PC-9 (cell line): ENCODE data around the gene PCK2. TPM values are rescaled to one million over a fixed set of nuclear protein-coding genes. Genes with fewer than 3 reads are reported as not detected.

ENCODE experiments used
- BruUV-seq: library from RNA; stranded (reverse); fragments of 400-500 nt; replicated peaks from 2 replicates; lab custom pipeline; 2021; lab: Mats Ljungman, UMichigan
- CTCF ChIA-PET: fragments of 300-600 bp; sonication (Branson Sonifier 250); formaldehyde crosslinking; loops from one replicate; lab custom pipeline; 2022; ENCODE audit warnings: antibody characterized with exemption; lab: Charles Lee
- POLR2A ChIA-PET: fragments of 300-600 bp; sonication (Branson Sonifier 250); formaldehyde crosslinking; loops from one replicate; lab custom pipeline; 2022; ENCODE audit warnings: antibody characterized with exemption; ENCODE audit not compliant: unreplicated experiment; lab: Charles Lee
- DNase-seq, 2 experiments: peaks; one replicate each; pipeline versions ENCODE4 v3.0.0 to v3.0.0-alpha.2; 2015 to 2022; ENCODE audit warnings: mixed read lengths in 1 of 2
- H2AFZ ChIP-seq: fragments of 200-600 bp; sonication (generic); 2 replicates; pipeline ENCODE4 v1.8.1; 2017; ENCODE audit warnings: antibody characterized with exemption
- H3F3A ChIP-seq: fragments of 200-600 bp; sonication (generic); 2 replicates; pipeline ENCODE4 v1.8.1; 2017; ENCODE audit warnings: antibody characterized with exemption, mild to moderate bottlenecking, low read depth; ENCODE audit not compliant: insufficient read depth
- H3K27ac ChIP-seq: fragments of 200-600 bp; sonication (generic); 2 replicates; pipeline ENCODE4 v1.6.1; 2016; ENCODE audit warnings: mixed run types
- H3K27me3 ChIP-seq: fragments of 200-600 bp; sonication (generic); 2 replicates; pipeline ENCODE4 v1.6.1; 2016; ENCODE audit warnings: low read depth, mixed run types; ENCODE audit not compliant: insufficient read depth
- H3K36me3 ChIP-seq: fragments of 200-600 bp; sonication (generic); 2 replicates; pipeline ENCODE4 v1.6.1; 2016; ENCODE audit warnings: low read depth, mixed run types
- H3K4me1 ChIP-seq: fragments of 200-600 bp; sonication (generic); replicated peaks from 2 replicates; pipeline ENCODE4 v1.6.1; 2016; ENCODE audit warnings: mixed run types; ENCODE audit not compliant: insufficient read depth
- H3K4me2 ChIP-seq: fragments of 200-600 bp; sonication (generic); 2 replicates; pipeline ENCODE4 v1.6.1; 2017; ENCODE audit warnings: mixed run types
- H3K4me3 ChIP-seq: fragments of 200-600 bp; sonication (generic); 2 replicates; pipeline ENCODE4 v1.6.1; 2016; ENCODE audit warnings: mixed run types
- H3K79me2 ChIP-seq: fragments of 200-600 bp; sonication (generic); 2 replicates; pipeline ENCODE4 v1.6.1; 2017; ENCODE audit warnings: low read depth, mixed run types
- H3K9me2 ChIP-seq: fragments of 200-600 bp; sonication (generic); 2 replicates; pipeline ENCODE4 v1.8.1; 2017; ENCODE audit warnings: mild to moderate bottlenecking; ENCODE audit not compliant: insufficient read depth
- H3K9me3 ChIP-seq: fragments of 200-600 bp; sonication (generic); 2 replicates; pipeline ENCODE4 v1.8.1; 2016; ENCODE audit warnings: low read depth; ENCODE audit not compliant: insufficient read depth
- H4K20me1 ChIP-seq: fragments of 200-600 bp; sonication (generic); 2 replicates; pipeline ENCODE4 v1.8.1; 2017; ENCODE audit not compliant: insufficient read depth
- CTCF ChIP-seq: fragments of 200-600 bp; sonication (generic); conservative IDR thresholded peaks from 2 replicates; pipeline ENCODE4 v1.6.1; 2017; ENCODE audit warnings: mixed run types, antibody characterized with exemption, mild to moderate bottlenecking, moderate library complexity
- EZH2 ChIP-seq: fragments of 200-600 bp; sonication (generic); IDR thresholded peaks from 2 replicates; pipeline ENCODE4 v1.8.0; 2017; ENCODE audit warnings: antibody characterized with exemption, low read depth
- intact Hi-C: fragments of 100-400 bp; cut with micrococcal nuclease; formaldehyde crosslinking; loops from one replicate; pipeline ENCODE4 v1.10.0; 2022; ENCODE audit not compliant: unreplicated experiment
- total RNA-seq: library from RNA; stranded (reverse); gene quantifications from 2 replicates; pipeline ENCODE4 v1.2.3, GENCODE V29; 2021

The PCK2 gene
- total RNA-seq, 1 experiment from 2014 or later = 77.4 TPM

- no peak for TF ChIP-seq EZH2
- TF ChIP-seq CTCF = no peak
- DNase-seq = no peak
- Histone ChIP-seq H3K4me3 (no peak overlapping the region), H3K4me1 (no peaks in the 10 kb centered on the region), H3K27me3 (peaks cover 30% of the 10 kb centered on the region), H4K20me1 (no peaks in the 10 kb centered on the region), H3F3A (no peaks in the 10 kb centered on the region), H3K9me3 (no peaks in the 10 kb centered on the region), H3K4me2 (no peak overlapping the region), H3K27ac (no peak overlapping the region), H3K36me3 (no peaks in the 10 kb centered on the region), H2AFZ (no peak overlapping the region), H3K9me2 (no peaks in the 10 kb centered on the region), H3K79me2 (no peaks in the 10 kb centered on the region)
- intact Hi-C loops = no loop called here
- BruUV-seq = no TSS peak
- ChIA-PET POLR2A (interaction anchor here (0.6 kb wide), 1 partner anchor 468 kb away, joined by 4 read pairs; no protein-coding TSS in a partner anchor), CTCF (interaction anchor here (0.6 to 1.0 kb wide), 3 partner anchors 10 to 83 kb away, joined by 3 read pairs; no protein-coding TSS in a partner anchor)
These were observed 36.8 kb upstream of the PCK2 start for GRCh38 chr14:24057271-24057670.

- Histone ChIP-seq H3K4me2 (no peak overlapping the region), H3K9me2 (no peaks in the 10 kb centered on the region), H3K4me1 (no peaks in the 10 kb centered on the region), H2AFZ (no peak overlapping the region), H3K27ac (no peak overlapping the region), H3K4me3 (no peak overlapping the region), H3K27me3 (peaks cover 27% of the 10 kb centered on the region), H3F3A (no peaks in the 10 kb centered on the region), H3K9me3 (no peaks in the 10 kb centered on the region), H3K36me3 (no peaks in the 10 kb centered on the region), H4K20me1 (no peaks in the 10 kb centered on the region), H3K79me2 (no peaks in the 10 kb centered on the region)
- CTCF ChIA-PET = interaction anchor here (0.8 to 1.3 kb wide), 8 partner anchors 9 to 103 kb away, joined by 3 to 14 read pairs (median 4); partner anchors contain the start of genes IRF9 and PSME1
- no TSS peak for BruUV-seq
- no peak for DNase-seq
- no peak for TF ChIP-seq EZH2
- no peak for TF ChIP-seq CTCF
- POLR2A ChIA-PET = interaction anchor here (0.6 to 1.6 kb wide), 5 partner anchors 36 to 469 kb away, joined by 3 to 4 read pairs (median 3); partner anchors contain the start of gene PCK2
- intact Hi-C loops = loop anchor here (1.0 to 2.0 kb wide), 5 partner anchors 32 to 239 kb away; partner anchors contain the start of genes IRF9 and TINF2
These were observed 36.2 kb upstream of the PCK2 start for GRCh38 chr14:24057867-24058259.

GRCh38 chr14:24058260-24058950 is 35.7 kb upstream of the PCK2 start:
- Histone ChIP-seq H3K79me2 (no peaks in the 10 kb centered on the region), H3K9me3 (no peaks in the 10 kb centered on the region), H4K20me1 (no peaks in the 10 kb centered on the region), H3F3A (no peaks in the 10 kb centered on the region), H2AFZ (no peak overlapping the region), H3K4me3 (no peak overlapping the region), H3K27me3 (peaks cover 24% of the 10 kb centered on the region), H3K4me1 (no peaks in the 10 kb centered on the region), H3K4me2 (no peak overlapping the region), H3K27ac (no peak overlapping the region), H3K9me2 (no peaks in the 10 kb centered on the region), H3K36me3 (no peaks in the 10 kb centered on the region)
- peak in 1 of 2 experiments; percentile 70 for DNase-seq
- TF ChIP-seq CTCF (peak; percentile 84), EZH2 (no peak)
- ChIA-PET POLR2A (interaction anchor here (0.6 to 1.6 kb wide), 4 partner anchors 36 to 238 kb away, joined by 3 read pairs; partner anchors contain the start of gene PCK2), CTCF (interaction anchor here (0.6 to 1.3 kb wide), 8 partner anchors 22 to 275 kb away, joined by 3 to 14 read pairs (median 4); partner anchors contain the start of genes IRF9 and PSME1)
- no TSS peak for BruUV-seq
- intact Hi-C loops = loop anchor here (1.0 to 2.0 kb wide), 5 partner anchors 32 to 239 kb away; partner anchors contain the start of genes IRF9 and TINF2
